Measurements from ENCODE around the gene PGAM4.
"Not testable (repeated sequence)": the region's sequence is repeated elsewhere in the genome, so short reads cannot be mapped to it uniquely, and the experiment has no call there.

Gene PGAM4

GRCh38 chrX:77924320-77924859 lies 45.0 kb downstream of the PGAM4 start:
- no peak for DNase-seq

GRCh38 chrX:77922787-77923186 lies 46.7 kb downstream of the PGAM4 start:
- no peak for DNase-seq

- DNase-seq: not testable (repeated sequence)
Observed at GRCh38 chrX:77919370-77919769, 50.1 kb downstream of the PGAM4 start.

GRCh38 chrX:77918568-77918967 lies 50.9 kb downstream of the PGAM4 start:
- DNase-seq: no peak

Data from NCI-H1436 treated with DMSO at 0.1 percent for 48 hours (cell line).